ENCODE data around the gene CSNK2A3. TPM values are rescaled to one million over a fixed set of nuclear protein-coding genes. Genes with fewer than 3 reads are reported as not detected.

Gene CSNK2A3
- total RNA-seq, 1 experiment from 2014 or later = 2.0 TPM

GRCh38 chr11:11329062-11329806 lies 23.8 kb downstream of the CSNK2A3 start:
- no peak overlapping the region for H3K9ac ChIP-seq (ENCODE audit: low read length)
- no peak for TF ChIP-seq EZH2phosphoT487 (IDR thresholded peaks at IDR 0.05; ENCODE audit: borderline replicate concordance)
- TF ChIP-seq TCF7L2 (IDR thresholded peaks at IDR 0.05; ENCODE audit: borderline replicate concordance, extremely low read depth, insufficient read depth, insufficient read length) = no peak
- no peak for TF ChIP-seq POLR2AphosphoS5 (IDR thresholded peaks at IDR 0.05; ENCODE audit: low read depth, low read length)
- no peak for TF ChIP-seq YY1 (IDR thresholded peaks at IDR 0.05; ENCODE audit: extremely low read depth, insufficient replicate concordance, low read depth, low read length)
- no peak for TF ChIP-seq EZH2 (IDR thresholded peaks at IDR 0.05)
- TF ChIP-seq EGR1 (IDR thresholded peaks at IDR 0.05; ENCODE audit: low read depth) = no peak
- no peak for TF ChIP-seq FOSL1 (IDR thresholded peaks at IDR 0.05; ENCODE audit: low read depth)
- TF ChIP-seq SIN3A (IDR thresholded peaks at IDR 0.05; ENCODE audit: low read depth) = no peak
- no peak for TF ChIP-seq CBX3 (IDR thresholded peaks at IDR 0.05; ENCODE audit: low read depth)
- no peak for TF ChIP-seq SRF (IDR thresholded peaks at IDR 0.05; ENCODE audit: low read depth)
- TF ChIP-seq MAX (IDR thresholded peaks at IDR 0.05) = no peak
- TF ChIP-seq, protein P1, sequence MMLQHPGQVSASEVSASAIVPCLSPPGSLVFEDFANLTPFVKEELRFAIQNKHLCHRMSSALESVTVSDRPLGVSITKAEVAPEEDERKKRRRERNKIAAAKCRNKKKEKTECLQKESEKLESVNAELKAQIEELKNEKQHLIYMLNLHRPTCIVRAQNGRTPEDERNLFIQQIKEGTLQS (IDR thresholded peaks at IDR 0.05) = no peak
- TF ChIP-seq ZFX (IDR thresholded peaks at IDR 0.05) = no peak
- no peak for TF ChIP-seq ZNF274 (IDR thresholded peaks at IDR 0.05; ENCODE audit: low read depth, low read length)
- TF ChIP-seq ELF1 (IDR thresholded peaks at IDR 0.05; ENCODE audit: borderline replicate concordance, low read depth) = no peak
- TF ChIP-seq, protein P2, sequence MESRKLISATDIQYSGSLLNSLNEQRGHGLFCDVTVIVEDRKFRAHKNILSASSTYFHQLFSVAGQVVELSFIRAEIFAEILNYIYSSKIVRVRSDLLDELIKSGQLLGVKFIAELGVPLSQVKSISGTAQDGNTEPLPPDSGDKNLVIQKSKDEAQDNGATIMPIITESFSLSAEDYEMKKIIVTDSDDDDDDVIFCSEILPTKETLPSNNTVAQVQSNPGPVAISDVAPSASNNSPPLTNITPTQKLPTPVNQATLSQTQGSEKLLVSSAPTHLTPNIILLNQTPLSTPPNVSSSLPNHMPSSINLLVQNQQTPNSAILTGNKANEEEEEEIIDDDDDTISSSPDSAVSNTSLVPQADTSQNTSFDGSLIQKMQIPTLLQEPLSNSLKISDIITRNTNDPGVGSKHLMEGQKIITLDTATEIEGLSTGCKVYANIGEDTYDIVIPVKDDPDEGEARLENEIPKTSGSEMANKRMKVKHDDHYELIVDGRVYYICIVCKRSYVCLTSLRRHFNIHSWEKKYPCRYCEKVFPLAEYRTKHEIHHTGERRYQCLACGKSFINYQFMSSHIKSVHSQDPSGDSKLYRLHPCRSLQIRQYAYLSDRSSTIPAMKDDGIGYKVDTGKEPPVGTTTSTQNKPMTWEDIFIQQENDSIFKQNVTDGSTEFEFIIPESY (IDR thresholded peaks at IDR 0.05; ENCODE audit: extremely low read depth, insufficient replicate concordance, low read length) = no peak
- no peak for TF ChIP-seq RAD21 (IDR thresholded peaks at IDR 0.05; ENCODE audit: low read depth)
- DNase-seq (ENCODE audit: low read depth, low spot score) (no peak), ATAC-seq (no peak)
- H3K9me2 ChIP-seq (ENCODE audit: insufficient read depth) = no peaks in the 10 kb centered on the region
- no peaks in the 10 kb centered on the region for H3K79me2 ChIP-seq (ENCODE audit: insufficient read depth, low read length)
- no peak overlapping the region for H3K4me3 ChIP-seq (replicated peaks in 1 of 2; ENCODE audit: low read depth in 1 of 2, low read length in 2 of 2)
- H2AFZ ChIP-seq (ENCODE audit: low read depth, low read length, poor library complexity, severe bottlenecking) = no peak overlapping the region
- H3K27me3 ChIP-seq (ENCODE audit: insufficient read depth, low read length) = no peaks in the 10 kb centered on the region
- no peaks in the 10 kb centered on the region for H4K20me1 ChIP-seq (ENCODE audit: insufficient read depth)
- ChIA-PET POLR2A (no interaction called here), RAD21 (ENCODE audit: low non-redundant PET in 1 of 2, low total read pairs in 2 of 2, uncharacterized antibody in 2 of 2, unreplicated experiment in 2 of 2) (no interaction called here), CTCF (no interaction called here)
- H3K36me3 ChIP-seq (ENCODE audit: control insufficient read depth in 1 of 2, insufficient read depth in 2 of 2, low read length in 2 of 2) = 0 out of 4 replicates have a peak, but pooled peaks cover 0 to 11% of the 10 kb centered on the region in 2 experiments
- H3K4me2 ChIP-seq (ENCODE audit: low read length) = no peak overlapping the region
- H3K27ac ChIP-seq (ENCODE audit: low read depth, low read length) = no peak overlapping the region
- H3K4me1 ChIP-seq (ENCODE audit: control insufficient read depth in 1 of 2, insufficient read depth in 2 of 2, low read length in 2 of 2) = no peaks in the 10 kb centered on the region
- no peaks in the 10 kb centered on the region for H3K9me3 ChIP-seq (ENCODE audit: control insufficient read depth in 1 of 2, insufficient read depth in 1 of 2, low read depth in 1 of 2, low read length in 2 of 2)
- intact Hi-C loops (cut with micrococcal nuclease) = no loop called here
- no TSS peak for BruUV-seq (replicated peaks)
